GM12878 (cell line): ENCODE measurements around the gene GALK1.

ENCODE experiments used
- CHD4 ChIP-seq: fragments of 200-600 bp; sonication (generic); IDR thresholded peaks from 2 replicates; pipeline ENCODE4 v1.6.1; 2016; ENCODE audit warnings: mild to moderate bottlenecking
- EZH2 ChIP-seq: IDR thresholded peaks from 2 replicates; pipeline ENCODE4 v1.6.1; 2012; ENCODE audit warnings: low read depth, mild to moderate bottlenecking, control low read depth, inconsistent platforms, low read length, borderline replicate concordance; ENCODE audit not compliant: control insufficient read depth
- GABPA ChIP-seq: IDR thresholded peaks from 2 replicates; pipeline ENCODE4 v1.6.1; 2014; ENCODE audit warnings: antibody characterized with exemption, low read depth, mild to moderate bottlenecking, inconsistent platforms
- NR2C1 ChIP-seq: fragments of 450-650 bp; IDR thresholded peaks from 2 replicates; pipeline ENCODE4 v1.6.1; 2017; ENCODE audit warnings: antibody characterized with exemption, mild to moderate bottlenecking, moderate library complexity
- POLR2A ChIP-seq: IDR thresholded peaks from 2 replicates; pipeline ENCODE4 v1.6.1; 2011; ENCODE audit warnings: low read depth, mild to moderate bottlenecking, low read length
- POU2F2 ChIP-seq: IDR thresholded peaks from 3 replicates; pipeline ENCODE4 v1.6.1; 2011; ENCODE audit warnings: low read depth, mild to moderate bottlenecking, low read length, borderline replicate concordance
- SIN3A ChIP-seq: IDR thresholded peaks from 2 replicates; pipeline ENCODE4 v1.6.1; 2012; ENCODE audit warnings: low read depth, low read length, improper control_type of control experiment
- SREBF1 ChIP-seq: IDR thresholded peaks from 2 replicates; pipeline ENCODE4 v1.6.1; 2012; ENCODE audit warnings: mild to moderate bottlenecking, low read length
- TARDBP ChIP-seq: IDR thresholded peaks from 2 replicates; pipeline ENCODE4 v1.6.1; 2016; ENCODE audit warnings: borderline replicate concordance
- TF ChIP-seq, protein P1 (sequence below): IDR thresholded peaks from 2 replicates; pipeline ENCODE4 v1.6.1; 2012; ENCODE audit warnings: low read depth, low read length, improper control_type of control experiment
- TF ChIP-seq, protein P2 (sequence below): fragments of 450-650 bp; formaldehyde crosslinking; IDR thresholded peaks from 2 replicates; pipeline ENCODE4 v1.5.0; 2022; ENCODE audit warnings: mild to moderate bottlenecking, missing genetic modification characterization
- TF ChIP-seq, protein P3 (sequence below), 3 experiments: IDR thresholded peaks in 2 of 3; conservative IDR thresholded peaks in 1 of 3; 2 replicates each; pipeline ENCODE4 v1.5.1; 2011; ENCODE audit warnings: low read depth in 3 of 3, low read length in 3 of 3, mild to moderate bottlenecking in 3 of 3, control low read depth in 2 of 3, moderate library complexity in 2 of 3, inconsistent platforms in 1 of 3, mixed read lengths in 1 of 3; ENCODE audit not compliant: control insufficient read depth in 2 of 3, insufficient read depth in 1 of 3; ENCODE audit errors: extremely low read depth in 1 of 3

DNA sequence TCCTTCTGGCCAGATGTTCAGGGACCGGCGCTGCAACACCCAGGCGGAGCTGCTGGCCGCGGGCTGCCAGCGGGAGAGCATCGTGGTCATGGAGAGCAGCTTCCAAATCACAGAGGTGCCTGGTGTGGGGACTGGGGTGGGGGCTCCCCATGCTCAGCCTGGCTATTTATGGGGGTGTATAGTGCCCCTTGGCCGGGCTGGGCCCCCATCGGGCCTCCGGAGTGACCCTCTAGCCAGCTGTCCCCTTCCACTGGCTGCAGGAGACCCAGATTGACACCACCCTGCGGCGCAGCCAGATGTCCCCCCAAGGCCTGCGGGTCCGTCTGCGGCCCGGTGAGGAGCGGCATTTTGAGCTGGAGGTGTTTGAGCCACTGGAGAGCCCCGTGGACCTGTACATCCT lies 37.6 kb downstream of the GALK1 start:
- TF ChIP-seq GABPA = no peak
- TF ChIP-seq NR2C1 = no peak
- TF ChIP-seq TARDBP = no peak
- TF ChIP-seq, protein P1, sequence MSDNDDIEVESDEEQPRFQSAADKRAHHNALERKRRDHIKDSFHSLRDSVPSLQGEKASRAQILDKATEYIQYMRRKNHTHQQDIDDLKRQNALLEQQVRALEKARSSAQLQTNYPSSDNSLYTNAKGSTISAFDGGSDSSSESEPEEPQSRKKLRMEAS = no peak
- no peak for TF ChIP-seq SREBF1
- no peak for TF ChIP-seq POU2F2
- no peak for TF ChIP-seq SIN3A
- TF ChIP-seq, protein P2, sequence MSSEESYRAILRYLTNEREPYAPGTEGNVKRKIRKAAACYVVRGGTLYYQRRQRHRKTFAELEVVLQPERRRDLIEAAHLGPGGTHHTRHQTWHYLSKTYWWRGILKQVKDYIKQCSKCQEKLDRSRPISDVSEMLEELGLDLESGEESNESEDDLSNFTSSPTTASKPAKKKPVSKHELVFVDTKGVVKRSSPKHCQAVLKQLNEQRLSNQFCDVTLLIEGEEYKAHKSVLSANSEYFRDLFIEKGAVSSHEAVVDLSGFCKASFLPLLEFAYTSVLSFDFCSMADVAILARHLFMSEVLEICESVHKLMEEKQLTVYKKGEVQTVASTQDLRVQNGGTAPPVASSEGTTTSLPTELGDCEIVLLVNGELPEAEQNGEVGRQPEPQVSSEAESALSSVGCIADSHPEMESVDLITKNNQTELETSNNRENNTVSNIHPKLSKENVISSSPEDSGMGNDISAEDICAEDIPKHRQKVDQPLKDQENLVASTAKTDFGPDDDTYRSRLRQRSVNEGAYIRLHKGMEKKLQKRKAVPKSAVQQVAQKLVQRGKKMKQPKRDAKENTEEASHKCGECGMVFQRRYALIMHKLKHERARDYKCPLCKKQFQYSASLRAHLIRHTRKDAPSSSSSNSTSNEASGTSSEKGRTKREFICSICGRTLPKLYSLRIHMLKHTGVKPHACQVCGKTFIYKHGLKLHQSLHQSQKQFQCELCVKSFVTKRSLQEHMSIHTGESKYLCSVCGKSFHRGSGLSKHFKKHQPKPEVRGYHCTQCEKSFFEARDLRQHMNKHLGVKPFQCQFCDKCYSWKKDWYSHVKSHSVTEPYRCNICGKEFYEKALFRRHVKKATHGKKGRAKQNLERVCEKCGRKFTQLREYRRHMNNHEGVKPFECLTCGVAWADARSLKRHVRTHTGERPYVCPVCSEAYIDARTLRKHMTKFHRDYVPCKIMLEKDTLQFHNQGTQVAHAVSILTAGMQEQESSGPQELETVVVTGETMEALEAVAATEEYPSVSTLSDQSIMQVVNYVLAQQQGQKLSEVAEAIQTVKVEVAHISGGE (CRISPR knock-in tag) = no peak
- TF ChIP-seq POLR2A = no peak
- TF ChIP-seq CHD4 = no peak
- TF ChIP-seq, protein P3, sequence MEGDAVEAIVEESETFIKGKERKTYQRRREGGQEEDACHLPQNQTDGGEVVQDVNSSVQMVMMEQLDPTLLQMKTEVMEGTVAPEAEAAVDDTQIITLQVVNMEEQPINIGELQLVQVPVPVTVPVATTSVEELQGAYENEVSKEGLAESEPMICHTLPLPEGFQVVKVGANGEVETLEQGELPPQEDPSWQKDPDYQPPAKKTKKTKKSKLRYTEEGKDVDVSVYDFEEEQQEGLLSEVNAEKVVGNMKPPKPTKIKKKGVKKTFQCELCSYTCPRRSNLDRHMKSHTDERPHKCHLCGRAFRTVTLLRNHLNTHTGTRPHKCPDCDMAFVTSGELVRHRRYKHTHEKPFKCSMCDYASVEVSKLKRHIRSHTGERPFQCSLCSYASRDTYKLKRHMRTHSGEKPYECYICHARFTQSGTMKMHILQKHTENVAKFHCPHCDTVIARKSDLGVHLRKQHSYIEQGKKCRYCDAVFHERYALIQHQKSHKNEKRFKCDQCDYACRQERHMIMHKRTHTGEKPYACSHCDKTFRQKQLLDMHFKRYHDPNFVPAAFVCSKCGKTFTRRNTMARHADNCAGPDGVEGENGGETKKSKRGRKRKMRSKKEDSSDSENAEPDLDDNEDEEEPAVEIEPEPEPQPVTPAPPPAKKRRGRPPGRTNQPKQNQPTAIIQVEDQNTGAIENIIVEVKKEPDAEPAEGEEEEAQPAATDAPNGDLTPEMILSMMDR (IDR thresholded peaks at IDR 0.05 in 2 of 3, conservative IDR thresholded peaks at IDR 0.05 in 1 of 3; ENCODE audit: control insufficient read depth in 2 of 3, extremely low read depth in 1 of 3, insufficient read depth in 1 of 3, low read depth in 3 of 3, low read length in 3 of 3) = no peak
- TF ChIP-seq EZH2 = no peak
